ENCODE data around the gene HSPBP1.

Gene HSPBP1

GRCh38 chr19:55255618-55256423 lies 24.1 kb downstream of the HSPBP1 start:
- DNase-seq (ENCODE audit: low spot score): peak; percentile 52

DNA sequence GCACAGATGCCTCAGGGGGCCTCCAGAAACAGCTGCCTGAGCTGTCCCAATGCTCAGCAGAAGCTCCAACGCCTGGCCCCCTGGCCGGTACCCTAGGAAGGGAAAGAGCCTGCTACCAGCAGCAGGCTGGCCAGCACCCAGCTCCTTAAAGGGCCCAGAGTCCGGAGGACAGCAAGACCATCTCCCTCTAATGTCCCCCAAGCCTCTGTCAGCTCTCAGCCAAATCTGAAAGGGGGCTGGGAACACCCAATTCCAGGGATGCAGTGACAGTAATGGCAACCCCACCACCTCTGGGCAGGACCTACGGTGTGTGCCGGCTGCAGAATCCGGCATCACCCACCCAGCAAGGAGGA lies 25.3 kb downstream of the HSPBP1 start:
- DNase-seq (ENCODE audit: low spot score): no peak

DNA sequence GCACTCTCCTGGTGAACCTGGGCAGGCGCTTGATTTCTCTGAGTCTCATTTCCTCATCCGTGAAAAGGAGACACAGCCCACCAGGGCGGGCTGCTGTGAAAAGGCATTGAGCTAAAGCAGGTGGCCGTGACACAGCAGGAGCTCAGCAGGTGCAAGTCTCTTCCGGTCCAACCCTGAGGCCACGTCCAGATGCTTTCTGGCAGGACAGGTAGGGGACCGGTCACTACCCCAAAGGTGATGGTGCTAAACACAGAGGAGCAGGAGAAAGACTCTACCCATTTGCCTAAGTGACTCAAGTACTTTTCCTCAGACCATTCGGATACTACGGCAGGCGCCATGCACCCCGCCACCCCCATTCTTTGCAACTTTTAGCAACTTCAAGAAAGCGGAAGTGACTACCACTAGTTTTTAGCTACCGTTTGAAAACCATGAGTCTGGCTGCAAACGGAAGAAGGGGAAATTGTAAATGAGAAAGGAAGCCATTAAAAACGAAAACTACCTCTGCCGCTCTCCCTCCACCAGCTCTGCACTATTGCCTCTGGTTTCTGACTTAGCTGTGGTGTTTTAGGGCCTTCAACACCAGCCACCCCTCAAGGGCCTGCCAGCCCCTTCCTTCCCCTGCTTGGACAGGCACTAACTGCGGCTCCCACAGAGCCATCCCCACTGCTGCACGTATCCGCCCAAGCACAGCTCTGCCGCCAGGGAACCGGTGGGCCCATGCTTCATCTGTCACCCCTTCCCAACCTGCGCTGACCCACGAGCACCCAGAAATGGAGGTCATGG lies 25.9 kb downstream of the HSPBP1 start:
- DNase-seq (ENCODE audit: low spot score): peak; percentile 71

DNA sequence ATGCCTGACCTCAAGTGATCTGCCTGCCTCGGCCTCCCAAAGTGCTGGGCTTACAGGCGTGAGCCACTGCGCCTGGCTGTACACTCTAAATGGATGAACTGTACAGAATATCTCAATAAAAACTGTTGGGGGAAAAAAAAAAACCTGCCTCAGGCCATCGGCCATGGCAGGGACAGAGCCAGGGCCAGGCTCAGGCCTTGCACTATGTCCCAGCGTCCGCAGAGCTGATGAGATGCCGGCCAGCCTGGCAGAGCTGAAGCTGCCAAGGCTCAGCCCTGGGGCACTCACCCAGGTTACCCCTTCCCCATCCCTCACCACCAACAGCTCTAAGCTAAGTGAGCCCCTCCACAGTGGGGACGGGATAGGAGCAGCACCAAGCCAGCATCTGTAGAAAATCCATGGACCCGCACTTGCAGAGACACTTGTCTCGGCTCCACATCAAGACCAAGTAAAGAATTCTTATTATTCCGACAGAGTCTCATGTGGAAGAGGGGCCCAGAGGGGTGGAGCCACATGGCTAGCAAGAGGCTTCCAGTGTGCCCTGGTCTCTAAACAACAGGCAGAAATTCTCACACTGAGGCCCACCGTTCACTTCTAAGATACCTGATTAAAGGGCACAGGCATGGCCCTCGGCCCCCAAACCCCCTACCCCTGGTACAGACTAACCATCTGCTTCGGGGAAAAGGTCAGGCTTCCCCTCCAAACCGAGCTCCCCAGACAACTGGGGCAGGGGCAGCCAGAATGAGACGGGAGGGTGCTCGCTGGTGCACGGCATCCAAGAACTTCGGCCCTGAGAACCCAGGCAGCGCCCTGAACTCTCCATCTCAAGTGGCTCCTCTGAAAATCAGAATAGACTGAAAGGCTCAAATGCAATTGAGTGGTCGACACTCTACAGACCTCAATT lies 26.9 kb downstream of the HSPBP1 start:
- no peak for DNase-seq (ENCODE audit: low spot score)

DNA sequence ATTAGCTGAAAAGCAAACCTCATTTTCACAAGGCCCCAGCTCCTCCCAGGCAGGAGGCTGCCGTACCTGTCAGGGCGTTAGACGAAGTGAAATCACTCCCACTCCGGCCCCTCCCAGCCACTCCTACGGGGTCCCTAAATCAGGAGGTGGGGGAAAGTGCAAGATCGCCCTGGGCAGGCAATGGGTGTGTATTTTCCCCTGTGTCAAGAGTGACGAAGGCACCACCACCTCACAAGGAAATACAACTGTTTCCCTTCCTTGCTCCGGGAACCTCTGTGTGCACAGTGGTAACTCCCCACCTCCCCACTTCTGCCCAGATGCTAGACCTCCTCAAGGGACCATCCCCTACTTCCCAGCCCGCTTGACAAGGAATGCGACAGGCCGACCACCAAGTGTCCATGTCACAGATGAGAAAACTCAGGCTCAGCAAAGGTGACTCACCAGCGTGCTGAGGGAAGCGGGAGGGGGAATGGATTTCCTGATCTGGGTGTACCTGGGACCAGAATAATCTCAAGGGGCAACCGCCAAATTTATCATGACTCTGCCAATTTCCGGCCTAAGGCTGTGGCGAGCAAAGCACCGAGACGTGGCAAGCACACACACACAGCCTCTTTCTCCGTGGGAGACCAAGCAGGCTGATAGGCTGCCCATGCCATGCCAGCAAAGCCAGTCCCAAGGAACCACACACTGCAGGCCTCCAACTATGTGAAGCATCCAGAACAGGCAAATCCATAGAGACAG lies 28.4 kb downstream of the HSPBP1 start:
- peak; percentile 48 for DNase-seq (ENCODE audit: low spot score)

DNA sequence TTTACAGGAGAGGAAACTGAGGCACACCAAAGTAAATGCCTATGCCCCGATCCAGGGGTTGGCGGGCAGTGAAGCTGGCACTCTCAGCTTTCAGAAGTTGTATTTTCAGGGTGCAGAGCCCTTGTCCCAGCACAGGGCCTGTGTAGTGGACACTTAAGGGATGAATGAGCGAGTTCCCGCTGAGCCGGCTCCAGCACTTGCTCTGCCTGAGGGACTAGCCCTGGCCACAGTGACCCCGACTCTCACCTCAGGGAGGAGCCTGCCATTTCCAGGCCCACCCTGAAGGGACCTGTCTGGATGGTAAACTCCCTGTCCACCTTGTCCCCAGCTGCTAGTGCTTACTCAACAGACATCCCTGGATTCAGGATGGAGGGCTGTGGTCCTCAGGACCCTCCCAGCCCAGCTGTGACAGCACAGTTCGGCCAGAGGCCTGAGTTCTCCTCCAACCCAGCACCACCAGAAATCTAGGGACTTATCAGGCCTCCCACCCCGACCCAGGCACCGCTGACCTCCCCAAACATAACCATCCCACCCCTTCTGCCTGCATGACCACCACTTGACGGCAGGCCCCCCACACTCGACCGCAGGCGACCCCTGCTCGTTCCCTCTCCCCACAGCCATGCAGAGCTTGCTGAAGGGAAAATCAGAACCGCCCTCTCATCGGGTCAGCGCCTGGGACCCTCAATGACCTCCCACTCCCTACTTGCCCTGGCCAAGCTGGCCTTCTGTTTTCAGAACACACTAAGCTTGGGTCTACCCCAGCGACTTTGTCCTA lies 29.5 kb downstream of the HSPBP1 start:
- no peak for DNase-seq (ENCODE audit: low spot score)

GRCh38 chr19:55249841-55250240 lies 30.1 kb downstream of the HSPBP1 start:
- no peak for DNase-seq (ENCODE audit: low spot score)

GRCh38 chr19:55248704-55249103 lies 31.2 kb downstream of the HSPBP1 start:
- no peak for DNase-seq (ENCODE audit: low spot score)

DNA sequence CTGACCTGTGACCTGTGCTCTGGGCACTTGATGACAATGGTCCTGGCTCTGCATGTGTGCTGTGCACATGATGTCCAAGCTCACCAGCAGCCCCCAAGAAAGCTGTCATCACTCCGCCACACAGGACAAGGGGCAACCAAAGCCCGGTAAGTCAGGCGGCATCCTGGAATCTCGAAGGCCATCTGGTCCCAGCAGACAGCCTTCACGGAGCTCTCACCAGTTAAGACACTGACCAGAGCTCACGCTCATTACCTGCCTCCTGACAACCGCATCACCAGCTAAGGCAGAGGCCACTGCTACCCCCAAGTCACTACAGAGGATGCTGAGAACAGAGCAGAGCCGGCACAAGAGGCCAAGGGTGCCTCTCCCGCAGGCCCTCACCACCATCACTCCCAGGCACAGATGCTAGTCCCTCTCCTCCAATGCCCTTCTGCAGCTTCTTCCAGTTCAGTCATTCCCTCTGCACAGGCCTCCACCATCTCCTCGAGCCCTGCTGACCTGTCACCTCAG lies 31.7 kb downstream of the HSPBP1 start:
- no peak for DNase-seq (ENCODE audit: low spot score)

DNA sequence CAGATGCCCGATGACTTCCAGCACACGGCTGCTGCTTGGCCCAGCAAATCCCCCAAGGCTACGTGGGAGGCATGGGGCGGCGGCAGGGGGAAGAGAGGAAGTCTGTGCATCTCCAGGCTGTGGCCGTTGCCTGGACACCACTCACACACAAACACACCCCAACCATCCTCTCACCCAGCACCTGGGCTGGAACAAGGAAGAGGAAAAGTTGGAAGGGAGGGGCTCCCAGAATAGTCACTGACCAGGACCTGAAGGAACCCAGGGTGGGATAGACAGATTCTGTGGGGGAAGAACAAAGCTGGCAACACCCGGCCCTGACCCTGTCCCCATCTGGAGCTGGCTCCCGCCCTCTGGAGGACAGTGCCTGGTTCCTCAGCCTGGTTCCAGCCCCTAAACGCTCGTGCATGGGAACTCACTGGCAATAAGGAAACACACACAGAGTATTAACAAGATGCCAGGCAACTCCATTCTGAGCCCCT lies 32.2 kb downstream of the HSPBP1 start:
- no peak for DNase-seq (ENCODE audit: low spot score)

DNA sequence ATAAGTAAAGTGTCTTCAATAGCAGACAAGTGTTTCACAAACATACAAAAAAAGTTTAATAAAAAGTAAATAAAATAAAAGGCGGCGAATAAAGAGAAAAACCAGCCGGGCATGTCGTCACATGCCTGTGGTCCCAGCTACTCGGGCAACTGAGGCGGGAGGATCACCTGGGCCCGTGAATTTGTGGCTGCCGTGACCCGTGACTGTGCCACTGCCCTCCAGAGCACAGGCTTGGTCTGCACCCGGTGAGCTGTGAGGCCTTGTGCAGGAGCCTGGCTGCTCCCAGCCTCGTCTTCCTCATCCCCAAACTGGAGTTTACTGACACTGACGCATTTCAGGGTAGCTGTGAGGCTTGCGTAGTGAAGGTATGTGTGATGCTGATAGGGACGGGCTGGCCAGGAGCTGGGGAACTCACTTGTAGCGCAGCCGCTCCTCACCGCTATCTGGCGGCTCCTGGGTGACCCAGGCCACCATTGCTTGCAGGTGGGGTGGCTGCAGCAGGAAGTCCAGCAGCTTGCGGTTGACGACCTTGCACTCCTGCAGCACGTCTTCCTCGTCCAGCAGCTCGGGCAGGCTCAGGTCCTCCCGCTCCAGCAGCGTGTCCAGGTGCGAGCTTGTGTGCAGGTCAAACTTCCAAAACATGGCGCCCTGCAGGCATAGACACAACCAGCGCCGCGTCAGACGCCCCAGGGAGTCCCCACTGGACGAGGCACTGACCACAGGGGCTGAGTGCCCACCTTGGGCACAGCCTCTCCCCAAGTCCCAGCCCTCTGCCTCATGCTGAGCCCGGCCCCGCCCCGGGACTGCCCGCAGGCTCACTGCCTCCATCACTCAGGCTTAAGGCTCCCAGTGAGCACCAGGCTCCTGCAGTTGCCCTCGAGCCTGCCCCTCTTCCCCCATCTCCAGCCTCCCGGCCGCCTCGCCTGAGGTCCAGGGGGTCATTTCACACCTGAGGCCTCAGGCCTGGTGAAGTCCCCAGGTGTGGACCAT lies 33.2 kb downstream of the HSPBP1 start:
- no peak for DNase-seq (ENCODE audit: low spot score)

- DNase-seq (ENCODE audit: low spot score): no peak
Measured at GRCh38 chr19:55245236-55245904, 34.5 kb downstream of the HSPBP1 start.

DNA sequence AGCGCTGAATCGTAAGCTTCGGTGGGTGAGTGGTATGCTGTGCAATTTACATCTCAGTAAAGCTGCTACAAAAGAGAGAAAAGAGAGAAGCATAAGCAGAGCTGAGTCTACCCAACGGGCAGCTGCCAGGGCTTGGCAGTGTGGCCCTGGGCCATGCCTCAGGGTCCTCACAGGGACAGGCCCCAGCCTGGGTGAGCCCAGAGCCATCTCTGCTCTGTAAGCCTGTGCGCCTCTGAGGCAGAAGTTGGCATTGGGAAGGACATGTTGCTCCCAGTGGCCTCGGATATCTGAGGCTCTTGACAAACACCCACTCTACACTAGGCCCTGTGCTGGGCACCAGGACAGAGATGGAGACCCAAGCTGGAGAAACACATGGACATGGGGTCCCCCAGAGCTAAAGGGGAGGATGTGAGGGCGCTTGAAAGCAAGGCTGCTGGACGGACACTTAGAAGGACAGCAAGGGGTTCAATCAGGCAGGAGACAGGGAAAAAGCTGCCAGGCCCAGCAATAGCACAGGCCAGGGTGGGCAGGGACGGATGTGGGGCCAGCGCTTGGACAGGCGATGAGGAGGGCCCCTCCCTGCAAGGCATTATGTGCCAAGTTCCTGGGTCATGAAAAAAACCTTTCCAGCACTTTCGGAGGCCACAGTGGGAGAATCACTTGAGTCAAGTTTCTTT lies 35.8 kb downstream of the HSPBP1 start:
- no peak for DNase-seq (ENCODE audit: low spot score)

DNA sequence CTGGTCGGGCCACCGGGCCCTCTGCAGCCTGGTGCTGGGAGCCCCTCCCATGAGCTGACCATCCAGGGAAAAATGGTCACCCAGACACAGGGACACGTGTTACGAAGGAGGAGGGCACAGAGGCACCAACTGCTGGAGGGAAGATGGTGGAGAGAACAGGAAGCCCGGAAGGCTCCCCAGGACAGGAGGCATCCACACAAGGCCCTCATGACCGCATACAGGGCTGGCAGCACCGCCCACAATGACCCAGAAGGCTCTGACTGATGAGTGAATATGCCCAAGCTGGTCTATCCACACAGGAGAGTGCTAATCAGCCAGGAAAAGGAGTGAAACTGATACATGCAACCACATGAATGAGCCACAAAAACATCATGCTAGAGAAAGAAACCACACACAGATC lies 37.4 kb downstream of the HSPBP1 start:
- DNase-seq (ENCODE audit: low spot score): no peak

- no peak for DNase-seq (ENCODE audit: low spot score)
Measured at GRCh38 chr19:55241935-55242464, 37.9 kb downstream of the HSPBP1 start.

DNA sequence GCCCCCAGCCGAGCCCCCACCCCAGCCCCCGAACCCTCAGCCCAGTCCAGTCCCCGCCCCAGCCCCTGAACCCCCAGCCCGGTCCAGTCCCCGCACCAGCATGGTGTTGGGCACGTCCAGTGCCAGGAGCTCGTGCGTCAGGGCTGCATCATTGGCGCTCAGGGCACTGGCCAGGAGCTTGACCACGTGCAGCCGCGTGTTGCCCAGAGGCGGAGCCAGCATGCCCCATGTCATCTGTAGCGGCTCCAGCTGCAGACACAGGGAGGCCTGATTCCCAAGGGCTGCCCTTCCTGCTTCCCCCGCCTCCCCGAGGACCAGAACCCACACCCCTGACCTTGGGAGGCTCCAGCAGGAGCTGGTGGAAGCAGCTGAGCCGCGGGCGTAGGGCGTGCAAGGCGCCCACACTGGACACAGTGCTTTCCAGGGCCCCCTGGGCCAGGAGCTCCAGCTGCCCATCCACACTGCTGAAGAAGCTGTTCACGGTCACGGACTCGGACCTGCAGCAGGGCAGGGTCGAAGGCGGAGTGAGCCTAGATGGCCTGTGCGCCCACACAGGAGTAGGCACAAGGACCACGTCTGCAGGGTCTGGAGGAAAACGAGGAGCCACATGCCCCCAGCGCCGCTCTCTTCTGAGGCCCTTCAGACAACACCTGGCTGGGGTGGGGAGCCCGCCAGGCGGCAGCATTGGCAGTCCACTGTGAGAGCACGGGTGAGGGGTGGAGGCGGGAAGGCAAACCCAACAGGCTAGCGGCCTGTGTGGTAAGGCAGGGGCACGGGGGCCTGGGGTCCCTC lies 38.6 kb downstream of the HSPBP1 start:
- no peak for DNase-seq (ENCODE audit: low spot score)

DNA sequence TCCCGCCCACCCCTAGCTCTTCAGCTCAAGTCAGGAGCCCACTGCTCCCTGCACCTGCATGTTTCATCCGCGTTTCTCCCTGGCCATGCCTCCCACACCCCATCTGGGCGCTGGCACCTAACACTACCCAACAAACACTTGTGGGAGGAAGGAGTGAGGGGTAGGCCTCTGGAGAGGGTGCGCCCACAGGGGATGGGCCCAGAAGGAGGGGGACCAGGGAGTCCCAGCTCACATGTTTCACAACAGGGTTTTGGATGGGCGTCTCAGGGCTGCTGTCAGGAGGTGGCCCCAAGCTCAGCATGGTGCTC lies 39.2 kb downstream of the HSPBP1 start:
- no peak for DNase-seq (ENCODE audit: low spot score)

Measured in CD4-positive, alpha-beta T cell treated with Interleukin-6 at 100 ng/mL for 8 hours (primary cell).